ENCODE results near the gene SLC15A1.

SLC15A1 gene

GRCh38 chr13:98746968-98747367 is 5.5 kb downstream of the SLC15A1 start:
- no peak for DNase-seq

GRCh38 chr13:98743377-98743776 is 9.1 kb downstream of the SLC15A1 start:
- DNase-seq = no peak

- no peak for DNase-seq
These were observed 9.5 kb downstream of the SLC15A1 start for GRCh38 chr13:98742961-98743360.

- DNase-seq = no peak
These were observed 10.6 kb downstream of the SLC15A1 start for GRCh38 chr13:98741741-98742435.

GRCh38 chr13:98740131-98740530 is 12.3 kb downstream of the SLC15A1 start:
- no peak for DNase-seq

GRCh38 chr13:98738993-98739392 is 13.5 kb downstream of the SLC15A1 start:
- no peak for DNase-seq

- DNase-seq = no peak
These were observed 14.3 kb downstream of the SLC15A1 start for GRCh38 chr13:98738213-98738612.

GRCh38 chr13:98731925-98732324 is 20.5 kb downstream of the SLC15A1 start:
- DNase-seq = no peak

GRCh38 chr13:98731038-98731437 is 21.4 kb downstream of the SLC15A1 start:
- DNase-seq = no peak

GRCh38 chr13:98730441-98730840 is 22.0 kb downstream of the SLC15A1 start:
- DNase-seq = no peak

- no peak for DNase-seq
These were observed 22.8 kb downstream of the SLC15A1 start for GRCh38 chr13:98729658-98730057.

GRCh38 chr13:98722958-98723357 is 29.5 kb downstream of the SLC15A1 start:
- DNase-seq = no peak

- no peak for DNase-seq
These were observed 30.5 kb downstream of the SLC15A1 start for GRCh38 chr13:98721825-98722510.

GRCh38 chr13:98719527-98720250 is 32.8 kb downstream of the SLC15A1 start:
- no peak for DNase-seq

GRCh38 chr13:98717891-98718290 is 34.6 kb downstream of the SLC15A1 start:
- no peak for DNase-seq

GRCh38 chr13:98717256-98717655 is 35.2 kb downstream of the SLC15A1 start:
- DNase-seq = no peak

GRCh38 chr13:98710521-98710920 is 42.0 kb downstream of the SLC15A1 start:
- DNase-seq = no peak

- DNase-seq = no peak
These were observed 45.0 kb downstream of the SLC15A1 start for GRCh38 chr13:98707281-98707999.

GRCh38 chr13:98706446-98707110 is 45.9 kb downstream of the SLC15A1 start:
- DNase-seq = no peak

- DNase-seq = no peak
These were observed 54.7 kb downstream of the SLC15A1 start for GRCh38 chr13:98697791-98698190.

- no peak for DNase-seq
These were observed 58.7 kb downstream of the SLC15A1 start for GRCh38 chr13:98693756-98694155.

GRCh38 chr13:98691360-98691759 is 61.1 kb downstream of the SLC15A1 start:
- no peak for DNase-seq
